CD4-positive, alpha-beta T cell (primary cell): ENCODE data around the gene TOX4. TPM values are rescaled to one million over a fixed set of nuclear protein-coding genes. Genes with fewer than 3 reads are reported as not detected.

ENCODE experiments used
- ATAC-seq: fragments of 200-7000 bp; cut with Tn5 transposase; one replicate; pipeline ENCODE4 v1.10.0; 2022; ENCODE audit warnings: mild to moderate bottlenecking; ENCODE audit not compliant: poor library complexity
- CTCF ChIA-PET: fragments of 350-600 bp; sonication (Branson Sonifier 250); formaldehyde crosslinking; loops from one replicate; lab custom pipeline; 2021; ENCODE audit warnings: antibody characterized with exemption, inconsistent platforms; lab: Charles Lee
- POLR2A ChIA-PET: fragments of 350-600 bp; sonication (Branson Sonifier 250); formaldehyde crosslinking; loops from one replicate; lab custom pipeline; 2021; ENCODE audit warnings: antibody characterized with exemption, inconsistent platforms; lab: Charles Lee
- DNase-seq, 14 experiments: peaks; one replicate each; pipeline ENCODE4 v3.0.0-alpha.2; 2013 to 2020; ENCODE audit warnings: mixed read lengths in 2 of 14
- H3K27ac ChIP-seq, 2 donors: one replicate each; pipeline versions ENCODE4 v1.5.1 to v1.7.0; 2013; ENCODE audit warnings: low read length in 2 of 2, low read depth in 1 of 2, mild to moderate bottlenecking in 1 of 2
- H3K27me3 ChIP-seq, 2 experiments: 1 replicate in 1 of 2; 2 replicates in 1 of 2; pipeline versions ENCODE4 v1.6.1 to v1.7.0; 2013; ENCODE audit warnings: low read length in 2 of 2, control low read depth in 1 of 2, mild to moderate bottlenecking in 1 of 2, moderate library complexity in 1 of 2; ENCODE audit not compliant: insufficient read depth in 2 of 2, control insufficient read depth in 1 of 2
- H3K36me3 ChIP-seq: one replicate; pipeline ENCODE4 v1.6.1; 2013; ENCODE audit warnings: low read length, control low read depth; ENCODE audit not compliant: insufficient read depth
- H3K4me1 ChIP-seq: one replicate; pipeline ENCODE4 v1.6.1; 2013; ENCODE audit warnings: low read length, control low read depth; ENCODE audit not compliant: insufficient read depth
- H3K4me3 ChIP-seq: one replicate; pipeline ENCODE4 v1.5.1; 2013; ENCODE audit warnings: mild to moderate bottlenecking, low read length, moderate library complexity
- H3K9me3 ChIP-seq, 2 experiments: 1 replicate in 1 of 2; 2 replicates in 1 of 2; pipeline versions ENCODE4 v1.6.1 to v1.7.0; 2013; ENCODE audit warnings: low read length in 2 of 2, mild to moderate bottlenecking in 2 of 2, control low read depth in 1 of 2, moderate library complexity in 1 of 2; ENCODE audit not compliant: control insufficient read depth in 1 of 2, insufficient read depth in 1 of 2
- H3K27ac Mint-ChIP-seq: one replicate; pipeline ENCODE4 v1.8.0; 2020; ENCODE audit warnings: mixed read lengths
- H3K27me3 Mint-ChIP-seq: one replicate; pipeline ENCODE4 v1.8.0; 2021; ENCODE audit warnings: mixed read lengths
- H3K36me3 Mint-ChIP-seq: one replicate; pipeline ENCODE4 v1.8.0; 2021; ENCODE audit warnings: low read depth, mixed read lengths
- H3K4me1 Mint-ChIP-seq: one replicate; pipeline ENCODE4 v1.8.0; 2021; ENCODE audit warnings: low read depth, mixed read lengths
- H3K4me3 Mint-ChIP-seq: one replicate; pipeline ENCODE4 v1.8.0; 2020; ENCODE audit warnings: mild to moderate bottlenecking, mixed read lengths
- H3K9me3 Mint-ChIP-seq: one replicate; pipeline ENCODE4 v1.8.0; 2020; ENCODE audit warnings: mixed read lengths
- intact Hi-C, 2 experiments: fragments of 100-400 bp; cut with DNase I in 1 of 2; cut with micrococcal nuclease in 1 of 2; formaldehyde crosslinking; loops; one replicate each; pipeline versions ENCODE4 v1.15.1 to v1.9.0; 2023 to 2025; cut with DNase I, micrococcal nuclease
- total RNA-seq, 174 experiments: library from RNA in 2 of 174; stranded (reverse) in 2 of 174; gene quantifications; one replicate each; pipeline ENCODE4 v1.2.3 and lab custom pipeline; 2021 to 2026
- TF ChIP-seq, protein P1 (sequence below): fragments of 200-600 bp; IDR thresholded peaks from one replicate; pipeline ENCODE4 v1.8.0; 2022; ENCODE audit warnings: antibody characterized with exemption, mild to moderate bottlenecking

The TOX4 gene
- total RNA-seq, 2 experiments from 2014 or later: 70.9 to 77.4 TPM

DNA sequence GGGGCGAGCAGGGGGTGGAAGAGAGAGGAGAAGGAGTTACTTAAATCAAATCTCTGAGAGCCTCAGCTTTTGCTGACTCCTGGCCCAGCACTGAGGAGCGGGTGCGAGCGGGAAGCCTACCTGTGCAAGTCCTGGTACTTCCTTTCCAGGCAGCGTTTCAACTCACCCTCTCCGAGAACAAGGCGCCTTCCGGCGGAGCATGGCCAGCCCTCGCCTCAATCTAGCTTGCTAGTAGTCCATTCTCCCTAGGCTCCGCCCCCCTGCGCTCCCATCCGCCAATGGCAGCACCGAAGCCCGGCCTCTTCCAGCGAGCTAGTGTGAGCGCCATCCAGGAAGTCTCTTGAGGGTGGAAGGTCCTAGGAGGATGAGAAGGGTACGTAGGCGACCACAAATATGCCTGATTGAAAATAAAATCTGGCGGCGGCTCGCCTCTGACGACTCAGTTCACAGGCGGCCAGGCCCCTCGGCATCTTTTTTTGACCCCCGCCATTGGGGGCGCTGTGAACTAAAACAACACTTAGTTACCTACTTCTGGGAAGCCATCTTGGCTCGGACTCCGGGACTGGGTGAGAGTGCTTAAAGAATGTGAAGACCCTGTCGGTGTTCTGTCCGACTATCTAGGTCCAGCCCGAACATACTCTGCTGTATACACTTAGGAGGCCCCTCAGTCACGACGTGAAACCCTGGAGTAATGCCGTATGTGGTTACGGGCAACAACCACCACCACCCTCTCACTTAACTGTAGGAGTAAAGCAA lies 20.9 kb upstream of the TOX4 start, which contains the start of gene CHD8:
Gene CHD8, minus strand, starts transcription at position 212 of the 756 bp plus-strand sequence. CDS start 24,480 bp downstream, outside the sequence.
- Histone ChIP-seq H3K36me3 (peaks cover 10% of the 10 kb centered on the region), H3K4me3 (peak within 1 kb of the TSS; percentile 91), H3K4me1 (peaks cover 45% of the 10 kb centered on the region), H3K27me3 (no peaks in the 10 kb centered on the region), H3K27ac (peak within 1 kb of the TSS; percentile 88 to 95), H3K9me3 (no peaks in the 10 kb centered on the region)
- ChIA-PET POLR2A (interaction anchor here (0.5 to 5.8 kb wide), 22 partner anchors 9 to 1865 kb away, joined by 3 to 247 read pairs (median 5); partner anchors contain the start of genes ACIN1, C14orf119, METTL3 and OR10G3), CTCF (interaction anchor here (0.5 to 3.3 kb wide), 15 partner anchors 9 to 1115 kb away, joined by 3 to 45 read pairs (median 5); partner anchors contain the start of genes METTL3, RAB2B, SALL2 and TOX4)
- TF ChIP-seq, protein P1, sequence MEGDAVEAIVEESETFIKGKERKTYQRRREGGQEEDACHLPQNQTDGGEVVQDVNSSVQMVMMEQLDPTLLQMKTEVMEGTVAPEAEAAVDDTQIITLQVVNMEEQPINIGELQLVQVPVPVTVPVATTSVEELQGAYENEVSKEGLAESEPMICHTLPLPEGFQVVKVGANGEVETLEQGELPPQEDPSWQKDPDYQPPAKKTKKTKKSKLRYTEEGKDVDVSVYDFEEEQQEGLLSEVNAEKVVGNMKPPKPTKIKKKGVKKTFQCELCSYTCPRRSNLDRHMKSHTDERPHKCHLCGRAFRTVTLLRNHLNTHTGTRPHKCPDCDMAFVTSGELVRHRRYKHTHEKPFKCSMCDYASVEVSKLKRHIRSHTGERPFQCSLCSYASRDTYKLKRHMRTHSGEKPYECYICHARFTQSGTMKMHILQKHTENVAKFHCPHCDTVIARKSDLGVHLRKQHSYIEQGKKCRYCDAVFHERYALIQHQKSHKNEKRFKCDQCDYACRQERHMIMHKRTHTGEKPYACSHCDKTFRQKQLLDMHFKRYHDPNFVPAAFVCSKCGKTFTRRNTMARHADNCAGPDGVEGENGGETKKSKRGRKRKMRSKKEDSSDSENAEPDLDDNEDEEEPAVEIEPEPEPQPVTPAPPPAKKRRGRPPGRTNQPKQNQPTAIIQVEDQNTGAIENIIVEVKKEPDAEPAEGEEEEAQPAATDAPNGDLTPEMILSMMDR: peak; percentile 71
- peaks cover 63% of the 10 kb centered on the region for H3K36me3 Mint-ChIP-seq
- no peaks in the 10 kb centered on the region for H3K27me3 Mint-ChIP-seq
- peak within 1 kb of the TSS; percentile 95 for H3K4me3 Mint-ChIP-seq
- peak; percentile 96 for ATAC-seq
- H3K27ac Mint-ChIP-seq: peak within 1 kb of the TSS; percentile 100
- DNase-seq: peak; percentile 97 to 100 (median 99)
- H3K4me1 Mint-ChIP-seq: peaks cover 46% of the 10 kb centered on the region
- intact Hi-C loops: loop anchor here (1.0 to 10.0 kb wide), 10 partner anchors 19 to 1309 kb away; partner anchors contain the start of genes SUPT16H (in 2 of the 2), HNRNPC (in 1 of the 2), METTL3 (in 1 of the 2) and OXA1L (in 1 of the 2)
- no peaks in the 10 kb centered on the region for H3K9me3 Mint-ChIP-seq

DNA sequence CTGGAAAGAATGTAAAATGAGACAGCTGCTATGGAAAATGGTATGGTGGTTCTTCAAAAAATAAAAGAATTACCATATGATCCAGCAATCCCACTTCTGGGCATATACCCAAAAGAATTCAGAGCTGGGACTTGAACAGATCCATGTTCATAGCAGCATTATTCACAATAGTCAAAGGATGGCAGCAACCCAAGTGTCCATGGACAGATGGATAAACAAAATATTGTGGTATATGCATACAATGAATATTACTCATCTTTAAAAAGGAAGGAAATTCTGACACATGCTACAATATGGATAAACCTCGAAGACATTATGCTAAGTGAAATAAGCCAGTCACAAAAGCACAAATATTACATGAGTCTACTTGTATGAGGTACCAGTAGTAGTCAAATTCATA lies 9.4 kb upstream of the TOX4 start:
- Histone ChIP-seq H3K27me3 (no peaks in the 10 kb centered on the region), H3K9me3 (no peaks in the 10 kb centered on the region), H3K27ac (no peak overlapping the region), H3K36me3 (peaks cover 41% of the 10 kb centered on the region), H3K4me1 (no peaks in the 10 kb centered on the region), H3K4me3 (no peak overlapping the region)
- Mint-ChIP-seq H3K4me3 (no peak overlapping the region), H3K9me3 (no peaks in the 10 kb centered on the region), H3K27me3 (no peaks in the 10 kb centered on the region), H3K27ac (no peak overlapping the region), H3K4me1 (no peaks in the 10 kb centered on the region), H3K36me3 (peaks cover 75% of the 10 kb centered on the region)
- no peak for DNase-seq
- no peak for ATAC-seq
- TF ChIP-seq, protein P1: no peak
- intact Hi-C loops: no loop called here
- CTCF ChIA-PET: no interaction called here
- POLR2A ChIA-PET: interaction anchor here (1.2 kb wide), 1 partner anchor 12 kb away, joined by 4 read pairs; the partner anchor contains the start of gene CHD8

DNA sequence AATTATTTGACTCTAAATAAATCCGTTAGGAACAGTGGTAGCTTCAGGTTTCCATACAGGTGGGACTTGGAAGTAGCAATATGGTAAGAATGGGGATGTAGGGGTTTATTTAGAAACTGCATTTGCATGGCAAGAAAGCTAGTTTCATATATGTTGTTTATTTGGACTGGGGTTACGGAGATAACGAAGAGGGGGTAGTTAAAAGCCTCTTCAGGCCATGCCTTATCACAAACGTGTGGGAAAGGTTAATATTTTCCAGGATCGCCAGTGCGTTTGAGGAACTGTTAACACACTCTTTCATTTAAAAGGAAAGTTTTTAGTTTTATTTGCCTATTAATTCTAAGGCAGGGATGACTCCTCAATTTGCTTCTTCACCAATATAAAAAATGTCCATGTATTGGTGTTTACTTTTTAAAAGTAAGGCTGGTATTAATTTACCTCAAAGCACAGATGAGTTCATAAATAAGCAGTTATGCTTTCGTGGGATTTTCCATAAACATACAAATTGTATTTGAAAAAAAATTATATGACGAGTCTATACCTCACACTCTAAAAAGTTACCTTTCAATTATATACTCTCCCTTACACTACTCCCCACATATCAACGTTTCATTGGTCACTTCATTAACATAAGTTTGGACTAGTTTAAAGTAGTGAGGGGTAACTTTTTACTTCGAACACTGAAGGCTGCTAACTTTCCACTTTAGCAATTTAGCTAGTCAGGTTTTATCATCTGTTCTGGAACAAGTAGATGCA lies 1.1 kb upstream of the TOX4 start:
- peaks cover 49% of the 10 kb centered on the region for H3K36me3 Mint-ChIP-seq
- no peaks in the 10 kb centered on the region for H3K27me3 ChIP-seq
- H3K4me3 Mint-ChIP-seq: peak overlapping the region; percentile 99
- TF ChIP-seq, protein P1: no peak
- peak overlapping the region; percentile 99 for H3K4me3 ChIP-seq
- H3K9me3 ChIP-seq: no peaks in the 10 kb centered on the region
- intact Hi-C loops: loop anchor here (1.0 to 2.0 kb wide), 3 partner anchors 20 to 39 kb away; partner anchors contain the start of genes CHD8 (in 1 of the 2) and METTL3 (in 1 of the 2)
- H3K9me3 Mint-ChIP-seq: no peaks in the 10 kb centered on the region
- H3K27me3 Mint-ChIP-seq: no peaks in the 10 kb centered on the region
- no peak for ATAC-seq
- POLR2A ChIA-PET: interaction anchor here (0.6 to 4.0 kb wide), 10 partner anchors 11 to 259 kb away, joined by 3 to 44 read pairs (median 9); partner anchors contain the start of genes CHD8, METTL3, SALL2 and SUPT16H
- no peak for DNase-seq
- CTCF ChIA-PET: interaction anchor here (0.7 to 3.1 kb wide), 10 partner anchors 15 to 94 kb away, joined by 3 to 45 read pairs (median 5); partner anchors contain the start of genes CHD8, METTL3, SALL2 and SUPT16H
- H3K27ac Mint-ChIP-seq: peak overlapping the region; percentile 94
- peaks cover 20% of the 10 kb centered on the region for H3K4me1 ChIP-seq
- H3K27ac ChIP-seq: peak overlapping the region; percentile 73 to 94
- peaks cover 28% of the 10 kb centered on the region for H3K36me3 ChIP-seq
- peaks cover 48% of the 10 kb centered on the region for H3K4me1 Mint-ChIP-seq
